ENCODE results near the gene CDKL2. TPM values are rescaled to one million over a fixed set of nuclear protein-coding genes. Genes with fewer than 3 reads are reported as not detected.
"Not testable (repeated sequence)": the region's sequence is repeated elsewhere in the genome, so short reads cannot be mapped to it uniquely, and the experiment has no call there.

CDKL2 gene
- polyA plus RNA-seq, 1 donor (not counting 4 experiments of a cell fraction or from before 2014, with no cell fraction given) = 0.64 TPM

DNA sequence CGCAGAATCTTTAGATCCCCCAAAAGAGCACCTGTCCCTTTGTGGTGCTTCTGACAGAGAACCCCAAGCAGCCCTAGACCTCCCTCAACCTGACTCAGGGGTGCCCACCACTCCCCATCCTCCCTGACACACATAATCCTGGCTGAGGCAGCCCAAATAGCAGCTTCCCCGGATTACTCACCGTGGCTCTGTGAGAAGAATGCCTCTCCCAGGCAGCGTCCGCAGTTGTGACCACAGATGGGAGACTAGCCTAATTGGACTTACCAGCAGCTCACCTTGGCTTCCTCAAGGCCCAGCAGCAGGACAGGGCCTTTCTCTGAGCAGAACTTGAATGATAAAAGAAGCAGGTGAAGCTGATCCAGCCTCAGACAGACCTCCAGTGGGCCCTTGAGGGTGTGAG lies 84.8 kb downstream of the CDKL2 start:
- H3K4me3 ChIP-seq (ENCODE audit: control insufficient read depth in 2 of 3, extremely low read depth in 1 of 3, insufficient read depth in 2 of 3, low read depth in 1 of 3, low read length in 3 of 3) = no peak overlapping the region
- no peaks in the 10 kb centered on the region for H3K27me3 ChIP-seq (ENCODE audit: control insufficient read depth, extremely low read depth, insufficient read depth, low read length)
- dilution Hi-C loops (cut with MboI; ENCODE audit: extremely low pct_ligation_motif_present, low sequenced_read_pairs) = no loop called here
- H3K36me3 ChIP-seq (ENCODE audit: control insufficient read depth in 2 of 2, extremely low read depth in 1 of 2, insufficient read depth in 2 of 2, low read length in 2 of 2) = no peaks in the 10 kb centered on the region
- no peak overlapping the region for H3K9ac ChIP-seq (ENCODE audit: control insufficient read depth, extremely low read depth, insufficient read depth, low read length)
- no peak overlapping the region for H3K27ac ChIP-seq (ENCODE audit: control insufficient read depth, insufficient read depth, low read length)
- no peaks in the 10 kb centered on the region for H4K20me1 ChIP-seq (ENCODE audit: control insufficient read depth, extremely low read depth, insufficient read depth, low read length)
- H3K79me2 ChIP-seq (ENCODE audit: control insufficient read depth, insufficient read depth, low read length) = no peaks in the 10 kb centered on the region
- H3K4me2 ChIP-seq (ENCODE audit: control insufficient read depth, extremely low read depth, insufficient read depth, low read depth, low read length) = no peak overlapping the region
- H2AFZ ChIP-seq (ENCODE audit: control insufficient read depth, low read length) = no peak overlapping the region
- DNase-seq (ENCODE audit: low read depth, low spot score) = no peak
- no peaks in the 10 kb centered on the region for H3K9me3 ChIP-seq (ENCODE audit: control insufficient read depth, low read depth, low read length)
- no peak for TF ChIP-seq EZH2 (IDR thresholded peaks at IDR 0.05; ENCODE audit: low read length)
- TF ChIP-seq, protein P1, sequence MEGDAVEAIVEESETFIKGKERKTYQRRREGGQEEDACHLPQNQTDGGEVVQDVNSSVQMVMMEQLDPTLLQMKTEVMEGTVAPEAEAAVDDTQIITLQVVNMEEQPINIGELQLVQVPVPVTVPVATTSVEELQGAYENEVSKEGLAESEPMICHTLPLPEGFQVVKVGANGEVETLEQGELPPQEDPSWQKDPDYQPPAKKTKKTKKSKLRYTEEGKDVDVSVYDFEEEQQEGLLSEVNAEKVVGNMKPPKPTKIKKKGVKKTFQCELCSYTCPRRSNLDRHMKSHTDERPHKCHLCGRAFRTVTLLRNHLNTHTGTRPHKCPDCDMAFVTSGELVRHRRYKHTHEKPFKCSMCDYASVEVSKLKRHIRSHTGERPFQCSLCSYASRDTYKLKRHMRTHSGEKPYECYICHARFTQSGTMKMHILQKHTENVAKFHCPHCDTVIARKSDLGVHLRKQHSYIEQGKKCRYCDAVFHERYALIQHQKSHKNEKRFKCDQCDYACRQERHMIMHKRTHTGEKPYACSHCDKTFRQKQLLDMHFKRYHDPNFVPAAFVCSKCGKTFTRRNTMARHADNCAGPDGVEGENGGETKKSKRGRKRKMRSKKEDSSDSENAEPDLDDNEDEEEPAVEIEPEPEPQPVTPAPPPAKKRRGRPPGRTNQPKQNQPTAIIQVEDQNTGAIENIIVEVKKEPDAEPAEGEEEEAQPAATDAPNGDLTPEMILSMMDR (optimal IDR thresholded peaks at IDR 0.05 in 1 of 3, IDR thresholded peaks at IDR 0.05 in 1 of 3, conservative IDR thresholded peaks at IDR 0.05 in 1 of 3; ENCODE audit: extremely low read depth in 1 of 3, insufficient read depth in 2 of 3, low read length in 3 of 3) = no peak
- H3K4me1 ChIP-seq (ENCODE audit: control insufficient read depth, extremely low read depth, insufficient read depth, low read length) = peaks cover 19% of the 10 kb centered on the region
- FAIRE-seq = no peak
- no peaks in the 10 kb centered on the region for H3K9me1 ChIP-seq (ENCODE audit: control insufficient read depth, extremely low read depth, insufficient read depth, low read length)

GRCh38 chr4:75544870-75545269 lies 85.5 kb downstream of the CDKL2 start:
- Histone ChIP-seq H3K9me3 (ENCODE audit: control insufficient read depth, low read depth, low read length) (no peaks in the 10 kb centered on the region), H3K4me2 (ENCODE audit: control insufficient read depth, extremely low read depth, insufficient read depth, low read depth, low read length) (no peak overlapping the region), H3K79me2 (ENCODE audit: control insufficient read depth, insufficient read depth, low read length) (no peaks in the 10 kb centered on the region), H3K4me1 (ENCODE audit: control insufficient read depth, extremely low read depth, insufficient read depth, low read length) (peaks cover 19% of the 10 kb centered on the region), H3K9me1 (ENCODE audit: control insufficient read depth, extremely low read depth, insufficient read depth, low read length) (no peaks in the 10 kb centered on the region), H3K27me3 (ENCODE audit: control insufficient read depth, extremely low read depth, insufficient read depth, low read length) (no peaks in the 10 kb centered on the region), H3K36me3 (ENCODE audit: control insufficient read depth in 2 of 2, extremely low read depth in 1 of 2, insufficient read depth in 2 of 2, low read length in 2 of 2) (no peaks in the 10 kb centered on the region), H3K27ac (ENCODE audit: control insufficient read depth, insufficient read depth, low read length) (no peak overlapping the region), H3K4me3 (ENCODE audit: control insufficient read depth in 2 of 3, extremely low read depth in 1 of 3, insufficient read depth in 2 of 3, low read depth in 1 of 3, low read length in 3 of 3) (no peak overlapping the region), H3K9ac (ENCODE audit: control insufficient read depth, extremely low read depth, insufficient read depth, low read length) (no peak overlapping the region), H4K20me1 (ENCODE audit: control insufficient read depth, extremely low read depth, insufficient read depth, low read length) (no peaks in the 10 kb centered on the region), H2AFZ (ENCODE audit: control insufficient read depth, low read length) (no peak overlapping the region)
- DNase-seq (ENCODE audit: low read depth, low spot score) = no peak
- TF ChIP-seq, protein P1 (optimal IDR thresholded peaks at IDR 0.05 in 1 of 3, IDR thresholded peaks at IDR 0.05 in 1 of 3, conservative IDR thresholded peaks at IDR 0.05 in 1 of 3; ENCODE audit: extremely low read depth in 1 of 3, insufficient read depth in 2 of 3, low read length in 3 of 3) = no peak
- no peak for TF ChIP-seq EZH2 (IDR thresholded peaks at IDR 0.05; ENCODE audit: low read length)
- dilution Hi-C loops (cut with MboI; ENCODE audit: extremely low pct_ligation_motif_present, low sequenced_read_pairs) = no loop called here
- FAIRE-seq = no peak

DNA sequence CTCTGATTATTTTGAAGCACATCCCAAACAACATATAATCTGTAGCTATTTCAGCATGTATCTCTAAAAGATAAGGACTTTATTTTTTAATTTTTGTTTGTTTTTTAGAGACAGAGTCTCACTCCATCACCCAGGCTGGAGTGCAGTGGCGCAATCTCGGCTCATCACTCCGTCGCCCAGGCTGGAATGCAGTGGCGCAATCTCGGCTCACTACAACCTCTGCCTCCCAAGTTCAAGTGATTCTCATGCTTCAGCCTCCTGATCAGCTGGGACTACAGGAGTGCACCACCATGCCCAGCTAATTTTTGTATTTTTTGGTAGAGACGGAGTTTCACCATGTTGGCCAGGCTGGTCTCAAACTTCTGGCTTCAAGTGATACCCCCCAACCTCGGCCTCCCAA lies 86.1 kb downstream of the CDKL2 start:
- H4K20me1 ChIP-seq (ENCODE audit: control insufficient read depth, extremely low read depth, insufficient read depth, low read length); H3K79me2 ChIP-seq (ENCODE audit: control insufficient read depth, insufficient read depth, low read length); DNase-seq (ENCODE audit: low read depth, low spot score); H3K9me1 ChIP-seq (ENCODE audit: control insufficient read depth, extremely low read depth, insufficient read depth, low read length); dilution Hi-C loops (cut with MboI; ENCODE audit: extremely low pct_ligation_motif_present, low sequenced_read_pairs); H3K4me2 ChIP-seq (ENCODE audit: control insufficient read depth, extremely low read depth, insufficient read depth, low read depth, low read length); H3K9ac ChIP-seq (ENCODE audit: control insufficient read depth, extremely low read depth, insufficient read depth, low read length); H3K27ac ChIP-seq (ENCODE audit: control insufficient read depth, insufficient read depth, low read length); H2AFZ ChIP-seq (ENCODE audit: control insufficient read depth, low read length); H3K36me3 ChIP-seq (ENCODE audit: control insufficient read depth in 2 of 2, extremely low read depth in 1 of 2, insufficient read depth in 2 of 2, low read length in 2 of 2); H3K9me3 ChIP-seq (ENCODE audit: control insufficient read depth, low read depth, low read length); FAIRE-seq; H3K27me3 ChIP-seq (ENCODE audit: control insufficient read depth, extremely low read depth, insufficient read depth, low read length); H3K4me3 ChIP-seq (ENCODE audit: control insufficient read depth in 2 of 3, extremely low read depth in 1 of 3, insufficient read depth in 2 of 3, low read depth in 1 of 3, low read length in 3 of 3): not testable (repeated sequence)
- peaks cover 19% of the 10 kb centered on the region for H3K4me1 ChIP-seq (ENCODE audit: control insufficient read depth, extremely low read depth, insufficient read depth, low read length)
